Kidney epithelial cell (primary cell): Measurements from ENCODE around the gene MPZL2. TPM values are rescaled to one million over a fixed set of nuclear protein-coding genes. Genes with fewer than 3 reads are reported as not detected.

Source experiments
- DNase-seq: peaks from one replicate; pipeline ENCODE4 v3.0.0-alpha.2; 2010; ENCODE audit warnings: low read depth
- H3K27me3 ChIP-seq: 2 replicates; pipeline ENCODE4 v1.6.0; 2011; ENCODE audit warnings: low read length; ENCODE audit not compliant: control insufficient read depth, insufficient read depth
- H3K36me3 ChIP-seq: 2 replicates; pipeline ENCODE4 v1.5.1; 2011; ENCODE audit warnings: low read length; ENCODE audit not compliant: control insufficient read depth, insufficient read depth
- H3K4me3 ChIP-seq: 2 replicates; pipeline ENCODE4 v1.5.1; 2011; ENCODE audit warnings: low read depth, mild to moderate bottlenecking, control low read depth, low read length
- total RNA-seq: library from RNA; depleted of rRNA; stranded (reverse); fragments of >200 nt; gene quantifications from 2 replicates; pipeline ENCODE4 v1.2.3, GENCODE V29; 2015
- TF ChIP-seq, protein P1 (sequence below): IDR thresholded peaks from 2 replicates; pipeline ENCODE4 v1.5.1; 2011; ENCODE audit warnings: mild to moderate bottlenecking, moderate library complexity, low read length, control low read depth, inconsistent platforms; ENCODE audit not compliant: insufficient read depth, poor library complexity, severe bottlenecking

MPZL2 gene
- total RNA-seq, 1 donor from 2014 or later = 13.1 TPM

DNA sequence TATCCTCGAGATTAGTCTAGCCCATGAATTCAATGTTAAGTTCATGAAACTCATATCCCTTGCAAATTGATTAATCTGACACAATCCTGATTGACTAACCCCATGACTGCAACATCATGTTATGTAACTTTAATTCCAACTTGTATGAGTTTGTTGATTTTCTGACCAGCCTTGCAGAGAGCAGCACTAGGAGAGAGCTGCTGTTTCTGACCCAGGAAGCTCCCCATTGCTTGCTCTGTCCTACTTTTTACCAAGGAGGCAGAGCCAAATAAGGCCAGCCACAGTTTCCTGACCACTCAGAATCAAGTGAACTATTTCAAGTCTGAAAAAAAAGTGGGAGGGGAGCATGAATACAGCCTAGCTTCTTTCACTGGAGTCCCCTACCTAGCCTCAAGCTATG is 25.2 kb downstream of the MPZL2 start:
- Histone ChIP-seq H3K36me3 (no peaks in the 10 kb centered on the region), H3K4me3 (no peak overlapping the region), H3K27me3 (no peaks in the 10 kb centered on the region)
- no peak for DNase-seq
- TF ChIP-seq, protein P1, sequence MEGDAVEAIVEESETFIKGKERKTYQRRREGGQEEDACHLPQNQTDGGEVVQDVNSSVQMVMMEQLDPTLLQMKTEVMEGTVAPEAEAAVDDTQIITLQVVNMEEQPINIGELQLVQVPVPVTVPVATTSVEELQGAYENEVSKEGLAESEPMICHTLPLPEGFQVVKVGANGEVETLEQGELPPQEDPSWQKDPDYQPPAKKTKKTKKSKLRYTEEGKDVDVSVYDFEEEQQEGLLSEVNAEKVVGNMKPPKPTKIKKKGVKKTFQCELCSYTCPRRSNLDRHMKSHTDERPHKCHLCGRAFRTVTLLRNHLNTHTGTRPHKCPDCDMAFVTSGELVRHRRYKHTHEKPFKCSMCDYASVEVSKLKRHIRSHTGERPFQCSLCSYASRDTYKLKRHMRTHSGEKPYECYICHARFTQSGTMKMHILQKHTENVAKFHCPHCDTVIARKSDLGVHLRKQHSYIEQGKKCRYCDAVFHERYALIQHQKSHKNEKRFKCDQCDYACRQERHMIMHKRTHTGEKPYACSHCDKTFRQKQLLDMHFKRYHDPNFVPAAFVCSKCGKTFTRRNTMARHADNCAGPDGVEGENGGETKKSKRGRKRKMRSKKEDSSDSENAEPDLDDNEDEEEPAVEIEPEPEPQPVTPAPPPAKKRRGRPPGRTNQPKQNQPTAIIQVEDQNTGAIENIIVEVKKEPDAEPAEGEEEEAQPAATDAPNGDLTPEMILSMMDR = no peak

GRCh38 chr11:118238421-118238820 is 25.7 kb downstream of the MPZL2 start:
- Histone ChIP-seq H3K36me3 (no peaks in the 10 kb centered on the region), H3K4me3 (no peak overlapping the region), H3K27me3 (no peaks in the 10 kb centered on the region)
- TF ChIP-seq, protein P1 = no peak
- DNase-seq = no peak

DNA sequence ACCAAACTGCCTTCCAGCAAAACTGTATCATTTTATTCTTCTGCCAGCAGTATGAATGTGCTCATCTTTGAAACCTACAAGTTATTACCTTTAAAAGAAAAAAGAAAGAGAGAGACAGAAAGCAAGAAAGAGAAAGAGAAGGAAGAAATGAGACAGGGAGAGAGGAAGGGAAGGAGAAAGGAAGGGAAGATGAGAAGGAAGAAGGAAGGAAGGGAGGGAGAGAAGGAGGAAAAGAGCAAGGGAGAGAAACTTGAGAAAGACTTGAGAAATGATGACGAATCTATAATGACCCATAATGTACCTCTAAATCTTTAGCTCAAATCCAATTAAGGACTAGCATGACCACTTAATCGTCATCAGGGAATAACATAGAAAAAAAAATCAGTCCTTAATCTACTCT is 27.9 kb downstream of the MPZL2 start:
- no peaks in the 10 kb centered on the region for H3K36me3 ChIP-seq
- no peak for DNase-seq
- no peaks in the 10 kb centered on the region for H3K27me3 ChIP-seq
- TF ChIP-seq, protein P1 = no peak
- no peak overlapping the region for H3K4me3 ChIP-seq

GRCh38 chr11:118234833-118235232 is 29.3 kb downstream of the MPZL2 start:
- no peak for DNase-seq
- no peaks in the 10 kb centered on the region for H3K27me3 ChIP-seq
- TF ChIP-seq, protein P1 = no peak
- no peaks in the 10 kb centered on the region for H3K36me3 ChIP-seq
- H3K4me3 ChIP-seq = no peak overlapping the region

DNA sequence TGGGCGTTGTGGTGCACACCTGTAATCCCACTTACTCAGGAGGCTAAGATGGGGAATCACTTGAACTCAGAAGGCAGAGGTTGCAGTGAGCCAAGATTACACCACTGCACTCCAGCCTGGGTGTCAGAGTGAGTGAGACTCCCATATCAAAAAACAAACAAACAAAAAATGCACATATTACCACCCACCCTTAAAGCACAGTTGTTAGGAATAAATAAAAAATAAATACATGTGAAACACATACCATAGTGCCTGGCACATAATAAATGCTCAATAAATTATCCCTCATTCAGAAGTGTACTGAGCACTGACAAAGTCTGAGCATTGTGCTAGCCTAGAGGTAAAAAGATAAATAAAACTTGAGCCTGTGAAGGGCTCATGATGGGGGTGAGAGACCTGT is 30.2 kb downstream of the MPZL2 start:
- H3K36me3 ChIP-seq = no peaks in the 10 kb centered on the region
- TF ChIP-seq, protein P1 = no peak
- no peak for DNase-seq
- no peaks in the 10 kb centered on the region for H3K27me3 ChIP-seq
- H3K4me3 ChIP-seq = no peak overlapping the region

DNA sequence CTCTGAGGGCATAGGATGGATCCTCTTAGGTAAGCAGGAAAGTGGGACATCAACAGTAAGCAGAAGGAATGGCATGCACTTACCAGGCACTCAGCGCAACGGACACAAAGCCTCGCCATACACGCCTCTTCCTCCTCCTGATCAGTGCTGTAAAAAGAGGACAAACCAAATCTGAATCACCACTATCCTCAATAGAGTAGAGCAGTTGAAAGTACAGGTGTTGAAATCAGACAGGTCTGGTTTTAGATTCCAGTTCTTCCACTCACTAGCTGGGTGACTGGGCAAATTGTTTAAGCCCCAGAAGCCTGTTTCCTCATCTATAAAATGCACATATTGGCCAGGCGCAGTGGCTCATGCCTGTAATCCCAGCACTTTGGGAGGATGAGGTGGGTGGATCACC is 30.7 kb downstream of the MPZL2 start:
- no peak for DNase-seq
- no peaks in the 10 kb centered on the region for H3K36me3 ChIP-seq

More for the DNA sequence above, 30.7 kb downstream of the MPZL2 start:
- H3K4me3 ChIP-seq = no peak overlapping the region
- no peaks in the 10 kb centered on the region for H3K27me3 ChIP-seq
- TF ChIP-seq, protein P1 = no peak
